K562 (cell line): Measurements from ENCODE around the gene AUNIP. TPM values are rescaled to one million over a fixed set of nuclear protein-coding genes. Genes with fewer than 3 reads are reported as not detected.

ENCODE experiments used
- ATAC-seq: fragments of 200-7000 bp; cut with Tn5 transposase; 3 replicates; pipeline ENCODE4 v1.9.1; 2020; ENCODE audit warnings: moderate library complexity
- BruUV-seq: library from RNA; stranded (reverse); fragments of 400-500 nt; replicated peaks from 2 replicates; lab custom pipeline; 2021; lab: Mats Ljungman, UMichigan
- CTCF ChIA-PET: fragments of 300-600 bp; formaldehyde crosslinking; extraction: SDS; loops from one replicate; lab custom pipeline; 2021; ENCODE audit warnings: low intra/inter-chr PET ratio; lab: Yijun Ruan, JAX
- POLR2A ChIA-PET: fragments of 300-600, 350-650 bp; sonication (Branson Sonifier 250); formaldehyde crosslinking; extraction: SDS; loops from one replicate; lab custom pipeline; 2021; ENCODE audit warnings: antibody characterized with exemption, inconsistent platforms; lab: Yijun Ruan, JAX
- DNase-seq, 4 experiments: peaks; one replicate each; pipeline versions ENCODE4 v3.0.0 to v3.0.0-alpha.2; 2011 to 2018; ENCODE audit warnings: low spot score in 3 of 4, mixed read lengths in 3 of 4; ENCODE audit errors: extremely low read depth in 1 of 4
- FAIRE-seq: peaks from 2 replicates; lab custom pipeline; 2011; peaks lifted over from hg19 to GRCh38; lab: Jason Lieb, UNC
- H2AFZ ChIP-seq: 2 replicates; pipeline ENCODE4 v1.6.0; 2011; ENCODE audit warnings: low read depth, low read length, control low read depth, inconsistent platforms
- H3K27ac ChIP-seq: fragments of 200-600 bp; 3 replicates; pipeline ENCODE4 v1.8.0; 2011; ENCODE audit warnings: low read depth, mild to moderate bottlenecking, control low read depth, inconsistent platforms, low read length, moderate library complexity, mixed read lengths; ENCODE audit errors: extremely low read depth
- H3K27me3 ChIP-seq, 2 experiments: fragments of 300-600 bp in 1 of 2; 2 replicates in 1 of 2; 3 replicates in 1 of 2; pipeline versions ENCODE4 v1.6.0 to v1.8.0; 2011; ENCODE audit warnings: inconsistent platforms in 2 of 2, low read length in 2 of 2, mild to moderate bottlenecking in 1 of 2, mixed read lengths in 1 of 2, moderate library complexity in 1 of 2; ENCODE audit not compliant: control insufficient read depth in 2 of 2, insufficient read depth in 2 of 2
- H3K36me3 ChIP-seq: fragments of 300-600 bp; 3 replicates; pipeline ENCODE4 v1.8.0; 2011; ENCODE audit warnings: mild to moderate bottlenecking, low read length, inconsistent platforms; ENCODE audit not compliant: control insufficient read depth, insufficient read depth
- H3K4me1 ChIP-seq, 2 experiments: fragments of 200-600 bp in 1 of 2; replicated peaks in 1 of 2; 2 replicates in 1 of 2; 3 replicates in 1 of 2; pipeline versions ENCODE4 v1.5.1 to v1.8.0; 2011; ENCODE audit warnings: inconsistent platforms in 2 of 2, low read length in 2 of 2, mild to moderate bottlenecking in 1 of 2, mixed read lengths in 1 of 2, moderate library complexity in 1 of 2; ENCODE audit not compliant: control insufficient read depth in 2 of 2, insufficient read depth in 2 of 2
- H3K4me2 ChIP-seq: 2 replicates; pipeline ENCODE4 v1.6.1; 2011; ENCODE audit warnings: low read length, control low read depth, inconsistent platforms, mixed read lengths; ENCODE audit not compliant: insufficient read depth
- H3K4me3 ChIP-seq: fragments of 200-600 bp; sonication (generic), shearing (Covaris generic); 2 replicates; pipeline ENCODE4 v1.5.1; 2016; ENCODE audit warnings: control low read depth, inconsistent platforms
- H3K79me2 ChIP-seq: fragments of 200-600 bp; 3 replicates; pipeline ENCODE4 v1.8.0; 2011; ENCODE audit warnings: low read length, inconsistent platforms; ENCODE audit not compliant: control insufficient read depth, insufficient read depth
- H3K9ac ChIP-seq, 2 experiments: 2 replicates each; pipeline versions ENCODE4 v1.6.0 to v1.6.1; 2011; ENCODE audit warnings: low read depth in 2 of 2, low read length in 2 of 2, control low read depth in 1 of 2, inconsistent platforms in 1 of 2, mild to moderate bottlenecking in 1 of 2, mixed read lengths in 1 of 2; ENCODE audit not compliant: insufficient read depth in 1 of 2
- H3K9me1 ChIP-seq: one replicate; pipeline ENCODE4 v1.6.0; 2011; ENCODE audit warnings: inconsistent platforms, mild to moderate bottlenecking, low read length, moderate library complexity; ENCODE audit not compliant: control insufficient read depth, insufficient read depth
- H3K9me3 ChIP-seq: replicated peaks from 2 replicates; pipeline ENCODE4 v1.5.1; 2011; ENCODE audit warnings: low read depth, low read length, inconsistent platforms; ENCODE audit not compliant: control insufficient read depth, insufficient read depth
- H4K20me1 ChIP-seq: replicated peaks from 2 replicates; pipeline ENCODE4 v1.6.1; 2011; ENCODE audit warnings: low read length, inconsistent platforms, mixed read lengths; ENCODE audit not compliant: control insufficient read depth, insufficient read depth
- FOXK1 ChIP-seq: sonication (generic); formaldehyde crosslinking; IDR thresholded peaks from 2 replicates; pipeline ENCODE4 v1.8.0; 2022; ENCODE audit warnings: missing genetic modification reagents, mild to moderate bottlenecking, borderline replicate concordance
- HDAC1 ChIP-seq, 2 experiments: fragments of 450-650 bp; IDR thresholded peaks; 2 replicates each; pipeline ENCODE4 v1.6.1; 2016 to 2017; ENCODE audit warnings: inconsistent platforms in 1 of 2, mild to moderate bottlenecking in 1 of 2, moderate library complexity in 1 of 2
- HDAC3 ChIP-seq: fragments of 450-650 bp; IDR thresholded peaks from 2 replicates; pipeline ENCODE4 v1.6.1; 2018; ENCODE audit warnings: borderline replicate concordance, mild to moderate bottlenecking, moderate library complexity; ENCODE audit not compliant: partially characterized antibody
- MCM3 ChIP-seq: fragments of 450-650 bp; IDR thresholded peaks from 2 replicates; pipeline ENCODE4 v1.6.1; 2016
- RAD21 ChIP-seq, 2 experiments: fragments of 250-450 bp in 1 of 2; fragments of 450-650 bp in 1 of 2; sonication (Bioruptor Pico) in 1 of 2; formaldehyde crosslinking in 1 of 2; IDR thresholded peaks in 1 of 2; conservative IDR thresholded peaks in 1 of 2; 2 replicates each; pipeline versions ENCODE4 v1.4.0 to v1.8.0; 2020 to 2022; ENCODE audit warnings: mild to moderate bottlenecking in 2 of 2, moderate library complexity in 1 of 2
- SRSF7 ChIP-seq: fragments of 200-400 bp; formaldehyde crosslinking; optimal IDR thresholded peaks from 2 replicates; pipeline ENCODE3; 2017; ENCODE audit warnings: mild to moderate bottlenecking, low read depth, low read length
- YY1 ChIP-seq, 3 experiments: IDR thresholded peaks; 2 replicates each; pipeline ENCODE4 v1.6.1; 2011; ENCODE audit warnings: low read length in 2 of 3, mild to moderate bottlenecking in 2 of 3, moderate library complexity in 2 of 3, borderline replicate concordance in 1 of 3, control low read depth in 1 of 3, low read depth in 1 of 3; ENCODE audit not compliant: insufficient read depth in 3 of 3, insufficient replicate concordance in 2 of 3, control insufficient read depth in 1 of 3, insufficient read length in 1 of 3; ENCODE audit errors: extremely low read depth in 1 of 3
- WGBS: fragments of 100-300 bp; shearing (Covaris generic); methylation state at CpG from one replicate; pipeline ENCODE4 v1.1.6; 2016; ENCODE audit warnings: low coverage, mixed read lengths; ENCODE audit not compliant: insufficient coverage; ENCODE audit errors: missing lambda C conversion rate; 5-methylcytosine and 5-hydroxymethylcytosine counted together
- in situ Hi-C: fragments of 300-500 bp; cut with MboI; formaldehyde crosslinking; loops from 4 replicates; pipeline ENCODE4 v1.15.0; 2018; ENCODE audit warnings: inconsistent platforms, mixed read lengths
- intact Hi-C: fragments of 100-400 bp; cut with micrococcal nuclease; formaldehyde crosslinking; loops from 2 replicates; pipeline ENCODE4 v1.14.2; 2022
- polyA plus RNA-seq, 8 experiments: library from polyadenylated mRNA; depleted of rRNA in 4 of 8; stranded (reverse) in 5 of 8; unstranded in 3 of 8; fragments of >200 nt; fragmentation: Nextera tagmentation in 2 of 8; fragmentation: Illumina TruSeq in 1 of 8; extraction: Ambion mirVana in 2 of 8; extraction: Trizol in 1 of 8; gene quantifications; 2 replicates each; pipeline versions ENCODE4 v1.2.1 to v1.2.3, GENCODE V29; 2011 to 2014; ENCODE audit warnings: inconsistent platforms in 1 of 8, missing spikeins in 1 of 8
- total RNA-seq, 7 experiments: library from RNA; depleted of rRNA in 6 of 7; stranded (reverse); fragments of >200 nt in 6 of 7; fragmentation: Illumina TruSeq in 2 of 7; extraction: Trizol in 2 of 7; gene quantifications; 2 replicates each; pipeline versions ENCODE4 v1.2.1 to v1.2.3, GENCODE V29; 2011 to 2021; ENCODE audit warnings: low replicate concordance in 1 of 7
- TF ChIP-seq, protein P1 (sequence below): fragments of 450-650 bp; formaldehyde crosslinking; IDR thresholded peaks from 2 replicates; pipeline ENCODE4 v1.4.0; 2020; ENCODE audit warnings: mild to moderate bottlenecking, moderate library complexity
- TF ChIP-seq, protein P2 (sequence below): IDR thresholded peaks from 2 replicates; pipeline ENCODE4 v1.6.1; 2014; ENCODE audit warnings: antibody characterized with exemption
- TF ChIP-seq, protein P3 (sequence below), 2 experiments: IDR thresholded peaks in 1 of 2; conservative IDR thresholded peaks in 1 of 2; 2 replicates each; pipeline ENCODE4 v1.6.1; 2016; ENCODE audit warnings: low read depth in 2 of 2, mild to moderate bottlenecking in 1 of 2, missing compliant biosample characterization in 1 of 2, missing genetic modification characterization in 1 of 2, moderate library complexity in 1 of 2
- TF ChIP-seq, protein P4 (sequence below): fragments of 450-650 bp; conservative IDR thresholded peaks from 2 replicates; pipeline ENCODE4 v1.6.1; 2016; ENCODE audit warnings: missing genetic modification characterization, low read depth, mild to moderate bottlenecking, missing compliant biosample characterization, moderate library complexity

Gene AUNIP
- total and polyA plus RNA-seq, 9 of the 15 experiments (the other 6 are each of a cell fraction or from before 2014, with no cell fraction given), result 12.1 to 53.8 (median 47.1) TPM

DNA sequence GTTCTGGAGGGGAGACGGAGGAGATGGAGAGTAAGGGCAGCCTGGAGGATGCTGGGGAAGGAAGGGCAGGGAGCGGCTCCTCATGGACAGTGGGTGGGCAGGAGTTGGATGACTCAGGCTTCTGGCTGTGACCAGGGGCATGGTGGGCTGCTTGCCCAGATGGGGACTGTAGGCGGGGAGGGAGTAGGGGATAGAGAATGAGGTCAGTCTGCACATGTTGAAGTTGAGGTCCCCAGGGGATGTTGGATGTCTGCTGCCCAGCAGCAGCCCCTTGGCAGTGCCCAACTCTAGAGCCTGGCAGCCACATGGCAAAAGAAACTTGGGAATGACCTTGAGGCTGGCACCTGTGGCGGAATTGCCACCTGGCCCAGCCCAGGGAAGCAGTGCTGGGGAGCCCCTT is 52.8 kb downstream of the AUNIP start:
- WGBS, result 86% methylated on average over 3 of the region's 4 CpGs
- POLR2A ChIA-PET, result interaction anchor here (0.6 to 1.0 kb wide), 2 partner anchors 187 to 191 kb away, joined by 3 read pairs; no protein-coding TSS in a partner anchor

More for the DNA sequence above, 52.8 kb downstream of the AUNIP start:
- CTCF ChIA-PET, result no interaction called here
- no peak for ATAC-seq
- no peak for FAIRE-seq
- H3K9me1 ChIP-seq, result no peaks in the 10 kb centered on the region
- H3K9ac ChIP-seq, result no peak overlapping the region
- no peaks in the 10 kb centered on the region for H3K36me3 ChIP-seq
- H3K79me2 ChIP-seq, result no peaks in the 10 kb centered on the region
- H3K27ac ChIP-seq, result no peak overlapping the region
- H3K4me1 ChIP-seq, result peaks cover 8 to 39% of the 10 kb centered on the region in 2 experiments; a peak in 4 of 5 replicates
- intact Hi-C loops, result no loop called here
- no peaks in the 10 kb centered on the region for H3K9me3 ChIP-seq
- no peak overlapping the region for H3K4me3 ChIP-seq
- H2AFZ ChIP-seq, result no peak overlapping the region
- TF ChIP-seq HDAC3 (no peak), HDAC1 (IDR thresholded peaks at IDR 0.05) (no peak), MCM3 (no peak), SRSF7 (no peak), YY1 (IDR thresholded peaks at IDR 0.05; ENCODE audit: borderline replicate concordance in 1 of 3, control insufficient read depth in 1 of 3, extremely low read depth in 1 of 3, insufficient read depth in 3 of 3, insufficient read length in 1 of 3, insufficient replicate concordance in 2 of 3, low read depth in 1 of 3, low read length in 2 of 3) (no peak), RAD21 (CRISPR knock-in tag; conservative IDR thresholded peaks at IDR 0.05 in 1 of 2, IDR thresholded peaks at IDR 0.05 in 1 of 2) (no peak), FOXK1 (no peak)
- TF ChIP-seq, protein P1, sequence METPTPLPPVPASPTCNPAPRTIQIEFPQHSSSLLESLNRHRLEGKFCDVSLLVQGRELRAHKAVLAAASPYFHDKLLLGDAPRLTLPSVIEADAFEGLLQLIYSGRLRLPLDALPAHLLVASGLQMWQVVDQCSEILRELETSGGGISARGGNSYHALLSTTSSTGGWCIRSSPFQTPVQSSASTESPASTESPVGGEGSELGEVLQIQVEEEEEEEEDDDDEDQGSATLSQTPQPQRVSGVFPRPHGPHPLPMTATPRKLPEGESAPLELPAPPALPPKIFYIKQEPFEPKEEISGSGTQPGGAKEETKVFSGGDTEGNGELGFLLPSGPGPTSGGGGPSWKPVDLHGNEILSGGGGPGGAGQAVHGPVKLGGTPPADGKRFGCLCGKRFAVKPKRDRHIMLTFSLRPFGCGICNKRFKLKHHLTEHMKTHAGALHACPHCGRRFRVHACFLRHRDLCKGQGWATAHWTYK (CRISPR knock-in tag), result no peak
- TF ChIP-seq, protein P2, sequence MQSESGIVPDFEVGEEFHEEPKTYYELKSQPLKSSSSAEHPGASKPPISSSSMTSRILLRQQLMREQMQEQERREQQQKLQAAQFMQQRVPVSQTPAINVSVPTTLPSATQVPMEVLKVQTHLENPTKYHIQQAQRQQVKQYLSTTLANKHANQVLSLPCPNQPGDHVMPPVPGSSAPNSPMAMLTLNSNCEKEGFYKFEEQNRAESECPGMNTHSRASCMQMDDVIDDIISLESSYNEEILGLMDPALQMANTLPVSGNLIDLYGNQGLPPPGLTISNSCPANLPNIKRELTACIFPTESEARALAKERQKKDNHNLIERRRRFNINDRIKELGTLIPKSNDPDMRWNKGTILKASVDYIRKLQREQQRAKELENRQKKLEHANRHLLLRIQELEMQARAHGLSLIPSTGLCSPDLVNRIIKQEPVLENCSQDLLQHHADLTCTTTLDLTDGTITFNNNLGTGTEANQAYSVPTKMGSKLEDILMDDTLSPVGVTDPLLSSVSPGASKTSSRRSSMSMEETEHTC, result no peak
- TF ChIP-seq, protein P3, sequence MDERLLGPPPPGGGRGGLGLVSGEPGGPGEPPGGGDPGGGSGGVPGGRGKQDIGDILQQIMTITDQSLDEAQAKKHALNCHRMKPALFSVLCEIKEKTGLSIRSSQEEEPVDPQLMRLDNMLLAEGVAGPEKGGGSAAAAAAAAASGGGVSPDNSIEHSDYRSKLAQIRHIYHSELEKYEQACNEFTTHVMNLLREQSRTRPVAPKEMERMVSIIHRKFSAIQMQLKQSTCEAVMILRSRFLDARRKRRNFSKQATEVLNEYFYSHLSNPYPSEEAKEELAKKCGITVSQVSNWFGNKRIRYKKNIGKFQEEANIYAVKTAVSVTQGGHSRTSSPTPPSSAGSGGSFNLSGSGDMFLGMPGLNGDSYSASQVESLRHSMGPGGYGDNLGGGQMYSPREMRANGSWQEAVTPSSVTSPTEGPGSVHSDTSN (CRISPR knock-in tag; IDR thresholded peaks at IDR 0.05; ENCODE audit: low read depth), result no peak
- TF ChIP-seq, protein P3 (tag; conservative IDR thresholded peaks at IDR 0.05; ENCODE audit: low read depth), result no peak
- TF ChIP-seq, protein P4, sequence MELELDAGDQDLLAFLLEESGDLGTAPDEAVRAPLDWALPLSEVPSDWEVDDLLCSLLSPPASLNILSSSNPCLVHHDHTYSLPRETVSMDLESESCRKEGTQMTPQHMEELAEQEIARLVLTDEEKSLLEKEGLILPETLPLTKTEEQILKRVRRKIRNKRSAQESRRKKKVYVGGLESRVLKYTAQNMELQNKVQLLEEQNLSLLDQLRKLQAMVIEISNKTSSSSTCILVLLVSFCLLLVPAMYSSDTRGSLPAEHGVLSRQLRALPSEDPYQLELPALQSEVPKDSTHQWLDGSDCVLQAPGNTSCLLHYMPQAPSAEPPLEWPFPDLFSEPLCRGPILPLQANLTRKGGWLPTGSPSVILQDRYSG (tag), result no peak
- peaks cover 4% of the 10 kb centered on the region; the same call in 1 of the 2 replicates for H4K20me1 ChIP-seq
- no peaks in the 10 kb centered on the region for H3K27me3 ChIP-seq
- no peak for DNase-seq
- BruUV-seq, result no TSS peak
- in situ Hi-C loops, result no loop called here
- no peak overlapping the region for H3K4me2 ChIP-seq
